ENCODE data around the gene PEPD.

DNA sequence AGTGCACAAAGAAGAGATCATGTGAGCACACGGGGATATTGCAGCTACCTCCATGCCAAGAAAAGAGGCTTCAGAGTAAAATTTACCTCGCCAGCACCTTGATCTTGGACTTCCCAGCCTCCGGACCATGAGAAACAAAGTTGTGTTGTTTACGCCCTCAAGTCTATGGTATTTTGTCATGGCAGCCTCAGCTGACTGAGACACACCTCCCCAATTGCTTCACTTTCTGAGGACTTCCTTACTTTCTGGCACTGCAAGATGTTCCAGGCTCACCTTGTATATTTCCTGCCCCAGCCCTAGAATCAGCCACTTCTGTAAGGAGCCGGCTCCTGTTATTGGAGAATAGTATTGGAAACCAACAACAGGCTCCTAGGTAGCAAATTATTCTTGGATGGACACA, 154.7 kb downstream of the PEPD start:
- no peak for TF ChIP-seq CTCF (IDR thresholded peaks at IDR 0.05; ENCODE audit: insufficient read depth, low read length, poor library complexity, severe bottlenecking)
- TF ChIP-seq EZH2phosphoT487 (conservative IDR thresholded peaks at IDR 0.05; ENCODE audit: low read length) = no peak
